Neuronal stem cell (in vitro differentiated cells): Measurements from ENCODE around the gene SSX2IP.
"Not testable (repeated sequence)": the region's sequence is repeated elsewhere in the genome, so short reads cannot be mapped to it uniquely, and the experiment has no call there.

ENCODE experiments used
- DNase-seq: peaks from one replicate; pipeline ENCODE4 v3.0.0-alpha.2; 2013; ENCODE audit warnings: low spot score
- H2AFZ ChIP-seq: one replicate; pipeline ENCODE4 v1.6.1; 2013; ENCODE audit warnings: mild to moderate bottlenecking, low read length, inconsistent platforms
- H2AK5ac ChIP-seq: 2 replicates; pipeline ENCODE4 v1.6.1; 2013; ENCODE audit warnings: low read depth, mild to moderate bottlenecking, inconsistent platforms, low read length, moderate library complexity, mixed read lengths
- H2BK120ac ChIP-seq: 2 replicates; pipeline ENCODE4 v1.6.1; 2013; ENCODE audit warnings: low read depth, mild to moderate bottlenecking, inconsistent platforms, low read length, moderate library complexity, mixed read lengths
- H2BK12ac ChIP-seq: one replicate; pipeline ENCODE4 v1.6.1; 2013; ENCODE audit warnings: low read length, inconsistent platforms
- H2BK15ac ChIP-seq: 2 replicates; pipeline ENCODE4 v1.6.1; 2013; ENCODE audit warnings: mild to moderate bottlenecking, low read length, inconsistent platforms, mixed read lengths
- H2BK5ac ChIP-seq: one replicate; pipeline ENCODE4 v1.6.1; 2013; ENCODE audit warnings: inconsistent platforms, mild to moderate bottlenecking, low read length, moderate library complexity
- H3K14ac ChIP-seq: one replicate; pipeline ENCODE4 v1.6.1; 2013; ENCODE audit warnings: low read length, inconsistent platforms
- H3K18ac ChIP-seq: 2 replicates; pipeline ENCODE4 v1.6.1; 2013; ENCODE audit warnings: low read length, inconsistent platforms
- H3K23ac ChIP-seq: 2 replicates; pipeline ENCODE4 v1.6.1; 2013; ENCODE audit warnings: low read depth, mild to moderate bottlenecking, mixed read lengths, low read length, inconsistent platforms; ENCODE audit not compliant: poor library complexity
- H3K27ac ChIP-seq: replicated peaks from 3 replicates; pipeline ENCODE4 v1.5.1; 2013; ENCODE audit warnings: low read length, inconsistent platforms
- H3K27me3 ChIP-seq, 3 experiments: 2 replicates each; pipeline ENCODE4 v1.6.1; 2013; ENCODE audit warnings: low read length in 3 of 3, mild to moderate bottlenecking in 2 of 3, inconsistent platforms in 1 of 3, low read depth in 1 of 3, mixed read lengths in 1 of 3, moderate library complexity in 1 of 3; ENCODE audit not compliant: control insufficient read depth in 3 of 3, insufficient read depth in 3 of 3
- H3K36me3 ChIP-seq, 2 donors: replicated peaks in 1 of 2; 2 replicates each; pipeline ENCODE4 v1.6.1; 2013; ENCODE audit warnings: low read length in 2 of 2; ENCODE audit not compliant: control insufficient read depth in 2 of 2, insufficient read depth in 2 of 2
- H3K4ac ChIP-seq: 2 replicates; pipeline ENCODE4 v1.6.1; 2013; ENCODE audit warnings: inconsistent platforms, mild to moderate bottlenecking, low read length, moderate library complexity
- H3K4me1 ChIP-seq, 2 donors: 1 replicate in 1 of 2; 2 replicates in 1 of 2; pipeline ENCODE4 v1.6.1; 2013; ENCODE audit warnings: low read length in 2 of 2, low read depth in 1 of 2; ENCODE audit not compliant: control insufficient read depth in 2 of 2, insufficient read depth in 1 of 2
- H3K4me2 ChIP-seq: one replicate; pipeline ENCODE4 v1.6.1; 2013; ENCODE audit warnings: mild to moderate bottlenecking, low read length, inconsistent platforms; ENCODE audit not compliant: insufficient read depth, poor library complexity, severe bottlenecking
- H3K4me3 ChIP-seq, 2 donors: 2 replicates each; pipeline ENCODE4 v1.5.1; 2013; ENCODE audit warnings: low read length in 2 of 2, mild to moderate bottlenecking in 2 of 2, inconsistent platforms in 1 of 2, moderate library complexity in 1 of 2
- H3K79me1 ChIP-seq: one replicate; pipeline ENCODE4 v1.6.1; 2013; ENCODE audit warnings: low read depth, mild to moderate bottlenecking, inconsistent platforms, low read length, moderate library complexity
- H3K9ac ChIP-seq: one replicate; pipeline ENCODE4 v1.6.1; 2013; ENCODE audit warnings: mild to moderate bottlenecking, low read depth, low read length, inconsistent platforms; ENCODE audit not compliant: poor library complexity
- H3K9me3 ChIP-seq, 2 donors: replicated peaks in 1 of 2; 2 replicates each; pipeline versions ENCODE3 to v1.6.1; 2013; ENCODE audit warnings: low read length in 2 of 2, mild to moderate bottlenecking in 2 of 2, inconsistent platforms in 1 of 2, low read depth in 1 of 2, mixed read lengths in 1 of 2, moderate library complexity in 1 of 2; ENCODE audit not compliant: control insufficient read depth in 2 of 2, insufficient read depth in 1 of 2
- H4K8ac ChIP-seq: one replicate; pipeline ENCODE4 v1.6.1; 2013; ENCODE audit warnings: low read depth, mild to moderate bottlenecking, inconsistent platforms, low read length, moderate library complexity
- H4K91ac ChIP-seq: one replicate; pipeline ENCODE4 v1.6.1; 2013; ENCODE audit warnings: low read length, low read depth, mild to moderate bottlenecking, inconsistent platforms; ENCODE audit not compliant: poor library complexity
- WGBS, 2 donors: extraction: QIAGEN DNeasy Blood & Tissue Kit; methylation state at CpG; one replicate each; pipeline ENCODE4 v1.1.7; 2013; ENCODE audit warnings: missing lambda C conversion rate in 2 of 2, mixed read lengths in 1 of 2; ENCODE audit not compliant: insufficient read length in 2 of 2, insufficient replicate concordance in 1 of 2; ENCODE audit errors: extremely low coverage in 2 of 2; 5-methylcytosine and 5-hydroxymethylcytosine counted together

Gene SSX2IP

GRCh38 chr1:84721872-84722271 is 31.6 kb upstream of the SSX2IP start:
- not testable (repeated sequence) for H3K18ac ChIP-seq, H3K4me1 ChIP-seq, H3K4ac ChIP-seq, H3K9me3 ChIP-seq, H3K4me3 ChIP-seq, H2BK5ac ChIP-seq, H2BK12ac ChIP-seq, H3K36me3 ChIP-seq, H3K23ac ChIP-seq, DNase-seq, H2BK120ac ChIP-seq, H3K27me3 ChIP-seq, H3K9ac ChIP-seq, H3K27ac ChIP-seq, H3K14ac ChIP-seq, H3K4me2 ChIP-seq, H2AFZ ChIP-seq, H3K79me1 ChIP-seq, H2BK15ac ChIP-seq, H4K8ac ChIP-seq, H2AK5ac ChIP-seq, H4K91ac ChIP-seq
- no CpG with 5 or more reads among the region's 2 CpGs for WGBS, 2 donors

DNA sequence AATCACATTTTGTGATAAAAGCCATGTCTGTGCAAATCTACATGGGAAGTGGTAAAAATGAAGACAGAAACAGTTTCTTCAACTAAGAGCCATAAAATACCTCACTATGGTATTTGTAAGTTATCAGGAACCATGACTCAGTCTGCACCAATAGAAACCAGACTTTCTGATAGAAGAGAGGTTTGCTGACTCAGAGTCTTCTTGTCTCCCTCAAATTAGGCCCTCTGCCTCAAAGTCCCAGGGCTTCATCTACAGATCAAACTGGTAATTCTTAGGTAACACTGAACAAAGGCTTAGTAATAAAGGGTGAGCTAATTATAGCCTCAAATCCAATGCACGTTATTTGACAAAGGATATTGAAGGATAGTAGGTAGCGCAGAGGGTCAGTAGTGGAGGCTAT is 30.9 kb upstream of the SSX2IP start:
- no peaks in the 10 kb centered on the region for H3K9me3 ChIP-seq
- no peak overlapping the region for H2AK5ac ChIP-seq
- H3K9ac ChIP-seq: no peak overlapping the region
- H2AFZ ChIP-seq: no peak overlapping the region
- no peak overlapping the region for H2BK5ac ChIP-seq
- H4K91ac ChIP-seq: no peak overlapping the region
- H3K4me1 ChIP-seq: peaks cover 5 to 6% of the 10 kb centered on the region in 2 donors
- H3K36me3 ChIP-seq: no peaks in the 10 kb centered on the region
- no peak overlapping the region for H4K8ac ChIP-seq
- H3K18ac ChIP-seq: no peak overlapping the region
- no peak overlapping the region for H3K23ac ChIP-seq
- H3K14ac ChIP-seq: no peak overlapping the region
- no peak overlapping the region for H3K4me2 ChIP-seq
- H3K79me1 ChIP-seq: no peaks in the 10 kb centered on the region
- no peak overlapping the region for H3K27ac ChIP-seq
- H2BK120ac ChIP-seq: no peak overlapping the region
- peaks cover 0 to 3% (median 0%) of the 10 kb centered on the region in 3 experiments for H3K27me3 ChIP-seq
- no peak overlapping the region for H3K4me3 ChIP-seq
- WGBS, 2 donors: no CpG with 5 or more reads among the region's 2 CpGs
- no peak for DNase-seq
- H2BK15ac ChIP-seq: no peak overlapping the region
- no peak overlapping the region for H2BK12ac ChIP-seq
- no peak overlapping the region for H3K4ac ChIP-seq

DNA sequence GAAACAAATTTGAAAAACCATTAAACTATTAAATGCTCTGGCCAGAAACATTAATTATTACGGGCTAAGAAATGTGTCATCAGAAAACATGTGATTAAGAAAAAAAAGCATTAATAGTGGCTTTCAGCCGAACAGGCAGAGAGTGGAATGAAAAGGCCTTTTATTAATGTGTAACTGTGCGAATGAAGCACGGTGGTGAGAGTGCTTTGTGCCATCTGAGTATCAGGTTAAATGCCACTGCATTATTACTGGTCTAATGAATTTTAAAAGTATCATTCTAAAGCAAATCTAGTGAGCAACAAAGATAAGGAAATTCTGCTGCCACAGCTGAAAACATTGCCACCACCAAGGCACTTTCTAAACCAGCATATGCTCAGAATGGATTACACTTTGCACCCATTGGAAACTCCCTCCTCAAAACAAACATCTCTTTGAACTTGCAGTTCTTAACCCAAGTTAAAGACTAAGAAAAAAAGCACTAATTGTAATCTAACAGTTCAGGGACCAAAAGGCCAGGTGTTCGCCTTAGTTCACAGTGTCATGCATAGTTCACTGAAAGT is 30.0 kb upstream of the SSX2IP start:
- Histone ChIP-seq H2AFZ (peak overlapping the region; percentile 3), H2BK5ac (no peak overlapping the region), H2AK5ac (no peak overlapping the region), H3K4ac (no peak overlapping the region), H3K9ac (no peak overlapping the region), H3K79me1 (no peaks in the 10 kb centered on the region), H3K9me3 (no peaks in the 10 kb centered on the region), H3K23ac (no peak overlapping the region), H3K27me3 (peaks cover 0 to 3% (median 0%) of the 10 kb centered on the region in 3 experiments), H3K4me2 (no peak overlapping the region), H2BK12ac (no peak overlapping the region), H2BK120ac (no peak overlapping the region), H2BK15ac (no peak overlapping the region), H3K27ac (no peak overlapping the region), H4K91ac (no peak overlapping the region), H3K18ac (no peak overlapping the region), H3K36me3 (no peaks in the 10 kb centered on the region), H3K4me1 (peaks cover 5 to 8% of the 10 kb centered on the region in 2 donors), H3K14ac (no peak overlapping the region), H3K4me3 (no peak overlapping the region), H4K8ac (no peak overlapping the region)
- DNase-seq: no peak
- WGBS, 2 donors: no CpG with 5 or more reads among the region's 5 CpGs

- Histone ChIP-seq H4K8ac (no peak overlapping the region), H2AK5ac (no peak overlapping the region), H3K14ac (no peak overlapping the region), H4K91ac (no peak overlapping the region), H2BK120ac (no peak overlapping the region), H3K27ac (no peak overlapping the region), H2BK5ac (no peak overlapping the region), H3K27me3 (peaks cover 0 to 7% (median 0%) of the 10 kb centered on the region in 3 experiments), H2AFZ (peak overlapping the region; percentile 3), H3K23ac (no peak overlapping the region), H3K4me3 (no peak overlapping the region), H2BK12ac (no peak overlapping the region), H3K9ac (no peak overlapping the region), H2BK15ac (no peak overlapping the region), H3K9me3 (no peaks in the 10 kb centered on the region), H3K4ac (no peak overlapping the region), H3K79me1 (no peaks in the 10 kb centered on the region), H3K36me3 (no peaks in the 10 kb centered on the region), H3K18ac (no peak overlapping the region), H3K4me2 (no peak overlapping the region), H3K4me1 (peaks cover 5 to 8% of the 10 kb centered on the region in 2 donors)
- DNase-seq: no peak
- WGBS, 2 donors: no CpG with 5 or more reads among the region's 8 CpGs
These were observed 29.4 kb upstream of the SSX2IP start for GRCh38 chr1:84719543-84720217.
